GM10248 (cell line): ENCODE measurements around the gene UNC5B.

Experiments
- CTCF ChIA-PET: fragments of 300-600 bp; sonication (Branson Sonifier 250); formaldehyde crosslinking; extraction: SDS; loops from one replicate; lab custom pipeline; 2021; ENCODE audit warnings: antibody characterized with exemption; lab: Yijun Ruan, JAX
- POLR2A ChIA-PET: fragments of 350-650 bp; sonication (Branson Sonifier 250); formaldehyde crosslinking; extraction: SDS; loops from one replicate; lab custom pipeline; 2020; ENCODE audit warnings: antibody characterized with exemption; lab: Yijun Ruan, JAX
- DNase-seq: peaks from one replicate; pipeline ENCODE4 v3.0.0; 2012; ENCODE audit errors: extremely low spot score
- TF ChIP-seq, protein P1 (sequence below): IDR thresholded peaks from 2 replicates; pipeline ENCODE4 v1.5.1; 2012; ENCODE audit warnings: mild to moderate bottlenecking, low read depth; ENCODE audit errors: extremely low read depth, missing control alignments, control extremely low read depth

The UNC5B gene

DNA sequence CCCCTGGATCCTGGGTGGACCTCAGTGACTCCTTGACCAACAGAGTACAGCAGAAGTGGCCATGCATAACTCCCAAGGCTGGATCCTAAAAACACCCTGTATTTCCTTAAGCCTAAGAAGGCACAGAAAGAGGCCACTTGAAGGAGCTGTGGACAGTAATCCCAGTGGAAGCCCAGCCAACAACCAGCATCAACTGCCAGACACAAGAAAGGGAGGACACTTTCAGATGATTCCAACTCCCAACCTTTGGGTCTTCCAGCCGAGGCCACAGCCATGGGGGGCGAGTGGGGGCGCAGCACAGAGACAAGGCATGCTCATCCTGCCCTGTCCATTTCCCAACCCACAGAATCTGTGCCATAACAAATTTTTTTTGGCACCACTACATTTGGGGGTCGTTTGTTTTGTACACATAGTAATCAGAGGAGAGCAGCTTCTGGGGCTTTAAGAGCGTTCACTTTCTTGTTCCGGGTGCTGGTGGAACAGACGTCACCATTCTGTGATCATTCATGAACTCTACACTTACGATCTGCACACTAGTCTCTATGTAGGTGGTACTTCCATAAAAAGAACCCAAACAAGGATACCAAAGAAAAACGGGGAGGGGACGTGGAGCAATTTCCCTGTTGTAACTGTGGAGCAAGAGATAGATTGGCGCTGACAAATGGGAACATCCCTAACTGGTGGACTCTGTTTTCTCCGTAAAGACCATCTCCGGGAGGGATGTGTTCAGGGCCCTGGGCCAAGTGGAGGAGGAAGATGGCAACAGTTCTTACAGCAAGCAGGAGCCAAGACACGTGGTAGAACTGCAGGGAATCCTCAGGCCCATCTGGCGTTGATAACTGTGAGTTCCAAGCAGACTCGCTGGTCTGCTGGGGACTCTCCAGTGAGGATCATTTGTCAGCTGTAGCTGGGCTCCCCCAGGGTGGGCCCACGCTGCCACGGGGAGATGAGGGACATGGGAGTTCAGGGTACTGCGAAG is 100.7 kb downstream of the UNC5B start:
- TF ChIP-seq, protein P1, sequence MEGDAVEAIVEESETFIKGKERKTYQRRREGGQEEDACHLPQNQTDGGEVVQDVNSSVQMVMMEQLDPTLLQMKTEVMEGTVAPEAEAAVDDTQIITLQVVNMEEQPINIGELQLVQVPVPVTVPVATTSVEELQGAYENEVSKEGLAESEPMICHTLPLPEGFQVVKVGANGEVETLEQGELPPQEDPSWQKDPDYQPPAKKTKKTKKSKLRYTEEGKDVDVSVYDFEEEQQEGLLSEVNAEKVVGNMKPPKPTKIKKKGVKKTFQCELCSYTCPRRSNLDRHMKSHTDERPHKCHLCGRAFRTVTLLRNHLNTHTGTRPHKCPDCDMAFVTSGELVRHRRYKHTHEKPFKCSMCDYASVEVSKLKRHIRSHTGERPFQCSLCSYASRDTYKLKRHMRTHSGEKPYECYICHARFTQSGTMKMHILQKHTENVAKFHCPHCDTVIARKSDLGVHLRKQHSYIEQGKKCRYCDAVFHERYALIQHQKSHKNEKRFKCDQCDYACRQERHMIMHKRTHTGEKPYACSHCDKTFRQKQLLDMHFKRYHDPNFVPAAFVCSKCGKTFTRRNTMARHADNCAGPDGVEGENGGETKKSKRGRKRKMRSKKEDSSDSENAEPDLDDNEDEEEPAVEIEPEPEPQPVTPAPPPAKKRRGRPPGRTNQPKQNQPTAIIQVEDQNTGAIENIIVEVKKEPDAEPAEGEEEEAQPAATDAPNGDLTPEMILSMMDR: no peak
- ChIA-PET POLR2A (no interaction called here), CTCF (interaction anchor here (0.7 to 10.6 kb wide), 18 partner anchors 9 to 736 kb away, joined by 3 to 155 read pairs (median 4); no protein-coding TSS in a partner anchor)
- DNase-seq: no peak

DNA sequence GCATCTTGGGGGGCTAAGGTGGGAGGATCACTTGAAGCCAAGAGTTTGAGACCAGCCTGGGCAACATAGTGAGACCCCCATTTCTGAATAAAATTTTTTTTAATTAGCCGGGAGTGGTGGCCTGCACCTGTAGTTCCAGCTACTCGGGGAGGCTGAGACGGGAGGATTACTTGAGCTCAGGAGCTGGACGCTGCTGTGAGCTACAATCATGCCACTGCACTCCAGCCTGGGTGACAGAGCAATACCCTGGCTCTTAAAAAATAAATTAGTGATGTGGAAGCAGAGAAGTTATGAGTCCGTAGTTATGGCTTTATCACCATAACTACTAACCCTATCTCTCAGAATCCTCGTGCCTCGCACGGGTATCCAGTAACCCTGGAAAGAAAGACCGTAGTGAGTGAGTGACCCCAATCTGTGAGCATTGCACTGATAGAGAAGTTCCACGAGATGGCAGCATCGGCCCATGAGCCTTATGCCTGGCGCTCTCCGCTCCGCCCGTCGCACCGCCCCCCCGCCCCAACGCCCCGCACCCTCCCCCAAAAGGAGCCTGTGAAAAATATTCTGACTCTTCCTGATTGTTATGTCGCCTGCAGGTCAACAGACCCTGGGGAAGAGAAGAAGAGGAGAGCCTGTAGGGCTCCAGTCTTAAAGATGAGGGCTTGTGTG is 101.8 kb downstream of the UNC5B start:
- TF ChIP-seq, protein P1: peak; percentile 75
- POLR2A ChIA-PET: no interaction called here
- peak; percentile 84 for DNase-seq
- CTCF ChIA-PET: interaction anchor here (0.7 to 10.6 kb wide), 22 partner anchors 10 to 499 kb away, joined by 3 to 155 read pairs (median 3); no protein-coding TSS in a partner anchor

DNA sequence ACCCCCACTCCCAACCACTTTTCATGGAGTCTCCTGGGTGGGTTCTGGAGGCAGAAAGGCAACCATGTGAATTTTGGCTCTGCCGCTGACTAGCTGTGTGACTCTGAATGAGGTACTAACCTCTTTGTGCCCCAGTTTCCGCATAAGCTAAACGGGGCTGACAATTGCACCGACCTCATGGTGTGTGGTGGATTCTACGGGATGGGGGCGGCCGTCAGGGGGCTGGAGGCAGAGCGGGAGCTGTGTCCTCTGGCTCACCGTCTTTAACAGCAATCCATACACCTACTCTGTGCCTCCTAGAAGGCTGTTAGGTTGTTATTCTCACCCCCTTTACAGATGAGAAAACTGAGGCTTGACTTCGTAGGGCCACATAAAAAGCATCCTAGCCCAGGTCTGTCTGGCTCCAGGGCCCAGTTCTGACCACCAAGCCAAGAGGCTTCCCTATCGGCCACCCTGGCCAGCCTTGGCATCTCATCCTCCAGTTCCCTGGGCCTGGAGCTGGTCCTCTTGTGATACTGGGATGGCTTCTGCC is 102.4 kb downstream of the UNC5B start:
- TF ChIP-seq, protein P1: no peak
- no peak for DNase-seq
- POLR2A ChIA-PET: no interaction called here
- CTCF ChIA-PET: interaction anchor here (0.7 to 10.6 kb wide), 17 partner anchors 8 to 498 kb away, joined by 3 to 155 read pairs (median 4); no protein-coding TSS in a partner anchor

DNA sequence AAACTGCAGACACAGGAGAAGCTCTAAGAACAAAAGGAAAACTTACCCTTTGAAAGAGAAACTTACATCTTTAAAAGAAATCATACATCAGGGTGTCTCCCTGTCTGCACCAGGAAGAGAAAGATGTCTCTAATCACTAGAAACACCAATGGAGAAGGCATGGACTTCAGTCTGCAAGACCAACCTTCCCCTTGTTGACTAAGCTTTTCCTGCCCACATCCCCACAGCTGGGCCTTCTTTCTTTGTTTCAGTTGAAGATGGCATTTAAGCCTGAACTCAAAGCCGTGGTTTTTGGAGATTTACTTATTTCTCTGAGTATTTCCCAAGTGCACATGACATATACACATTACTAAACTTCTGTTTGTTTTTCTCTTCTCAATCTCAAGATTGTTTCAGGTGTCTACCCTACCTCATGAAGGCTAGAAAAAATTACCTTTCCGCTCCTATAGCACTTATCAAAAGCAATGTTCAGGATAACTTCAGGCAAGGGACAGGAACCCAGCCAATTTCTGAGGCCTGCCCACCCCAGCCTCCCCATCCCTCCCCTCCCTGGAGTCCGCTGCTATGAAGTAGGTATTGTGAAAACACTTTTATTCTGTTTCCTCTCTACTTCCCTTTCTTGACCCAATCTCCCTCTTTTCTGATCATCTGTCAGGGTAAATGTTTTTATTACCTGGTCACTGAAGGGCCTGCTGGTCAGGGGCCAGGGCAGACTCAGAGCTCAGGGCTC is 103.9 kb downstream of the UNC5B start:
- TF ChIP-seq, protein P1: no peak
- no peak for DNase-seq
- POLR2A ChIA-PET: no interaction called here
- CTCF ChIA-PET: interaction anchor here (0.9 to 10.6 kb wide), 13 partner anchors 14 to 733 kb away, joined by 3 to 155 read pairs (median 5); no protein-coding TSS in a partner anchor

GRCh38 chr10:71316786-71317160 is 104.4 kb downstream of the UNC5B start:
- TF ChIP-seq, protein P1: no peak
- ChIA-PET CTCF (interaction anchor here (0.8 to 10.6 kb wide), 14 partner anchors 14 to 732 kb away, joined by 3 to 155 read pairs (median 5); no protein-coding TSS in a partner anchor), POLR2A (no interaction called here)
- no peak for DNase-seq

GRCh38 chr10:71317739-71318138 is 105.4 kb downstream of the UNC5B start:
- CTCF ChIA-PET: interaction anchor here (0.7 to 10.6 kb wide), 13 partner anchors 8 to 579 kb away, joined by 3 to 155 read pairs (median 6); no protein-coding TSS in a partner anchor

More at GRCh38 chr10:71317739-71318138, 105.4 kb downstream of the UNC5B start:
- TF ChIP-seq, protein P1: no peak
- DNase-seq: no peak
- POLR2A ChIA-PET: no interaction called here
